A549 (cell line): ENCODE results near the gene LGMN.

Experiments
- BHLHE40 ChIP-seq: IDR thresholded peaks from 2 replicates; pipeline ENCODE4 v1.6.1; 2012; ENCODE audit warnings: low read depth, low read length, inconsistent platforms
- CEBPB ChIP-seq, 2 experiments: fragments of >200 bp in 1 of 2; sonication (Bioruptor Twin) in 1 of 2; formaldehyde crosslinking in 1 of 2; IDR thresholded peaks; 2 replicates each; pipeline ENCODE4 v1.6.1; 2012 to 2016
- CHD2 ChIP-seq: fragments of 150-350 bp; IDR thresholded peaks from 2 replicates; pipeline ENCODE4 v1.6.1; 2014; ENCODE audit warnings: low read length; ENCODE audit not compliant: partially characterized antibody
- CHD4 ChIP-seq: fragments of 200-600 bp; sonication (generic); IDR thresholded peaks from 2 replicates; pipeline ENCODE4 v1.6.1; 2016; ENCODE audit warnings: antibody characterized with exemption, mild to moderate bottlenecking, borderline replicate concordance
- EHMT2 ChIP-seq: fragments of 200-600 bp; sonication (generic); IDR thresholded peaks from 2 replicates; pipeline ENCODE4 v1.6.1; 2016; ENCODE audit warnings: antibody characterized with exemption, low read depth, mild to moderate bottlenecking, moderate library complexity
- EP300 ChIP-seq, 2 experiments: fragments of >200 bp; sonication (Bioruptor Twin); formaldehyde crosslinking; IDR thresholded peaks; 2 replicates in 1 of 2; 3 replicates in 1 of 2; pipeline ENCODE4 v1.6.1; 2016 to 2017
- JUNB ChIP-seq: fragments of >200 bp; sonication (Bioruptor Twin); formaldehyde crosslinking; IDR thresholded peaks from 2 replicates; pipeline ENCODE4 v1.6.1; 2016
- MAZ ChIP-seq: fragments of 150-350 bp; IDR thresholded peaks from 2 replicates; pipeline ENCODE4 v1.6.1; 2014; ENCODE audit warnings: antibody characterized with exemption, low read depth, low read length, borderline replicate concordance
- POLR2A ChIP-seq: IDR thresholded peaks from 2 replicates; pipeline ENCODE4 v1.6.1; 2012; ENCODE audit warnings: mild to moderate bottlenecking, low read length
- RAD21 ChIP-seq, 2 experiments: fragments of >200 bp in 1 of 2; sonication (Bioruptor Twin) in 1 of 2; formaldehyde crosslinking in 1 of 2; IDR thresholded peaks in 1 of 2; conservative IDR thresholded peaks in 1 of 2; 2 replicates in 1 of 2; 3 replicates in 1 of 2; pipeline ENCODE4 v1.6.1; 2012 to 2018; ENCODE audit warnings: inconsistent platforms in 1 of 2
- TF ChIP-seq, protein P1 (sequence below): fragments of >200 bp; sonication (Bioruptor Twin); formaldehyde crosslinking; IDR thresholded peaks from 3 replicates; pipeline ENCODE4 v1.5.1; 2016

- TF ChIP-seq, protein P1, sequence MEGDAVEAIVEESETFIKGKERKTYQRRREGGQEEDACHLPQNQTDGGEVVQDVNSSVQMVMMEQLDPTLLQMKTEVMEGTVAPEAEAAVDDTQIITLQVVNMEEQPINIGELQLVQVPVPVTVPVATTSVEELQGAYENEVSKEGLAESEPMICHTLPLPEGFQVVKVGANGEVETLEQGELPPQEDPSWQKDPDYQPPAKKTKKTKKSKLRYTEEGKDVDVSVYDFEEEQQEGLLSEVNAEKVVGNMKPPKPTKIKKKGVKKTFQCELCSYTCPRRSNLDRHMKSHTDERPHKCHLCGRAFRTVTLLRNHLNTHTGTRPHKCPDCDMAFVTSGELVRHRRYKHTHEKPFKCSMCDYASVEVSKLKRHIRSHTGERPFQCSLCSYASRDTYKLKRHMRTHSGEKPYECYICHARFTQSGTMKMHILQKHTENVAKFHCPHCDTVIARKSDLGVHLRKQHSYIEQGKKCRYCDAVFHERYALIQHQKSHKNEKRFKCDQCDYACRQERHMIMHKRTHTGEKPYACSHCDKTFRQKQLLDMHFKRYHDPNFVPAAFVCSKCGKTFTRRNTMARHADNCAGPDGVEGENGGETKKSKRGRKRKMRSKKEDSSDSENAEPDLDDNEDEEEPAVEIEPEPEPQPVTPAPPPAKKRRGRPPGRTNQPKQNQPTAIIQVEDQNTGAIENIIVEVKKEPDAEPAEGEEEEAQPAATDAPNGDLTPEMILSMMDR = no peak
- no peak for TF ChIP-seq CEBPB (IDR thresholded peaks at IDR 0.05)
- no peak for TF ChIP-seq EP300 (IDR thresholded peaks at IDR 0.05)
- TF ChIP-seq CHD4 = no peak
- no peak for TF ChIP-seq POLR2A
- no peak for TF ChIP-seq MAZ
- no peak for TF ChIP-seq RAD21 (conservative IDR thresholded peaks at IDR 0.05 in 1 of 2, IDR thresholded peaks at IDR 0.05 in 1 of 2)
- no peak for TF ChIP-seq CHD2
- TF ChIP-seq BHLHE40 = no peak
- TF ChIP-seq JUNB = no peak
- no peak for TF ChIP-seq EHMT2
Measured at GRCh38 chr14:92787554-92787953, 39.1 kb upstream of the LGMN start.
